NCI-H2107 (cell line): ENCODE results near the gene MYOM3.
"Not testable (repeated sequence)": the region's sequence is repeated elsewhere in the genome, so short reads cannot be mapped to it uniquely, and the experiment has no call there.

Experiments
- DNase-seq: peaks from one replicate; lab custom pipeline; 2025; lab: John Stamatoyannopoulos, UW

MYOM3 gene

DNA sequence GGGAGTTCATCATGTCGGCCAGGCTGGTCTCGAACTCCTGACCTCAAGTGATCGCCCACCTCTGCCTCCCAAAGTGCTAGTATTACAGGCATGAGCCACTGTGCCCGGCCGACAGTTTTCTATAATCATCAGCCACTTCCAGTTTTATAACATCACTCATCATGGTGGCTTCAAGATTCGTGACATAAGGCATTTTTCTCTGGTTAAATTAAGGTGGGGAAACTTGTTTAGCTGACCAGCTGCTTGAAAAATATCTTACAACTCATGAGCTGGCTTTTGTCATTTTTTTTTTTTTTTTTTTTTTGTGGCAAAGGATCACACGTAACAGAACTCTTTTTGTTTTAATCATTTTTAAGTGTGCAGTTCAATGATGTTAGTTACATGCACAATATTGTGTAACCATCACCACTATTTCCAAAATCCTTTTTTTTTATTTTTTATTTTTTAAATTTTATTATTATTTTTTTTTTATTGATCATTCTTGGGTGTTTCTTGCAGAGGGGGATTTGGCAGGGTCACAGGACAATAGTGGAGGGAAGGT, 80.9 kb downstream of the MYOM3 start:
- DNase-seq: not testable (repeated sequence)

GRCh38 chr1:24027838-24028468, 84.0 kb downstream of the MYOM3 start:
- no peak for DNase-seq

DNA sequence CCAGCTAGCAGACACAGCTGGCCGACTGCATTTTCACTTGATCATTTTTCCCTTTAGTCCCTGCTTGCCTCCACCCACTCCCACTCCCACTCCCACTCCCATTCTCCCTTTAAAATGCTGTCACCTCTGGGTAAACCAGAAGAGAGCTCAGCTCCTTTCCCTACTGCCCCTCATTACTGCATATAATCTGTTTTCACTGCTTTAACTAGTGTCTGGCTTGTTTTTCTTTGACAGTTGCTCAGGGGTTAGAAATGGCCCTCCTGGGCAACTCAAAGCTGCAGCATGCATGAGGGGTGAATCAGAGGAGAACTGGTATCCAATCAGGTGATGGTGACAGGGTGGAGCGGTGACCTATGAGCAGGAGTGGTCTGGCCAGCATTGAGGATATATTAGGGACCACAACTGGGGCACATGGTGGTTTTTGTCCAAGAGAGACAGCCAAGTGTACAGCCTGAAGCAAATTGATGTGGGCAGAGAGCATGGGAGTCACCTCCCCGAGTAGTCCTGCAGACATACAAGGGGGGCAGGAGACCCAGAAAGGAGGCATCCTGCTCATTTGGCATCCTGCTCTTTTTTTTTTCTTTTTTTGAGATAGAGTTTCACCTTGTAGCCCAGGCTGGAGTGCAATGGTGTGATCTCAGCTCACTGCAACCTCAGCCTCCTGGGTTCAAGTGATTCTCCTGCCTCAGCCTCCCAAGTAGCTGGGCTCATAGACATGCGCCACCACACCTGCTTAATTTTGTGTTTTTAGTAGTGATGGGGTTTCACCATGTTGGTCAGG, 89.2 kb downstream of the MYOM3 start:
- DNase-seq: no peak

- no peak for DNase-seq
Observed at GRCh38 chr1:24021403-24022266, 90.3 kb downstream of the MYOM3 start.

DNA sequence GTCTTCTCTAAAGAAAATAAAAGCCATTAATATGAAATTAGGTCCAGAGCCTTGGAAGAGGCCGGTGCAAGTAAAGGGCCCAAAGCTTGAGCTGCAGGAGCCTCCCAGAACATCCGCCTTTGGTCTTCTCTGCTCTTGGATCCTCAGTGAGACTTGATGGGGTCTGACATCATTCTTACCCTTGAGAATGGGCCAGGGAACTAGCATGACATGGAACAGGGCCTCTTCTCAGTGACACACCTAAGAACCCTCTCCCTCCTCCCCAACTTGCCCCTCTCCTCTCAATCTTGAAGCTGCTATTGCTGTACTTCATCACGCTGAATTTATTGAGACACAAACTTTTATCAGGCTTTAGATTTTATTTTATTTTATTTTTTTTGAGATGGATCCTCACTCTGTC, 91.5 kb downstream of the MYOM3 start:
- no peak for DNase-seq

DNA sequence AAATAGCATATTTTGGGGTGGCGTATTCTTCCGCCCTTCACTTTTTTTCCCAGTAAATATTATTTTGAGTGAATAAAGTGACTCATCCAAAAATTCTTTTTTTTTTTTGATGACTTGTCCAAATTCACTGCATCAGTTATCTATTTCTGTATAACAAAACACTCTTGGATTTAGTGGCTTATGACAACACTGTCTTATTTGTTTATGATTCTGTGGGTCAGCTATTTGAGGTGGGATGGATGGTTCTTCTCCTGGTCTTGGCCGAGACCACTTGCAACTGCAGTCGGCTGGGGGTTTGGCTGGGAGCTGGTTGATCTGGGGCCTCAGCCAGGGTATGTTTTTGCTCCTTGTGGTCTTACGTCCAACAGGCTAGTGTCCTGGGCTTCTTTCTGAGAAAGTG, 91.9 kb downstream of the MYOM3 start:
- DNase-seq: no peak

GRCh38 chr1:24018611-24019580, 93.0 kb downstream of the MYOM3 start:
- DNase-seq: no peak

DNA sequence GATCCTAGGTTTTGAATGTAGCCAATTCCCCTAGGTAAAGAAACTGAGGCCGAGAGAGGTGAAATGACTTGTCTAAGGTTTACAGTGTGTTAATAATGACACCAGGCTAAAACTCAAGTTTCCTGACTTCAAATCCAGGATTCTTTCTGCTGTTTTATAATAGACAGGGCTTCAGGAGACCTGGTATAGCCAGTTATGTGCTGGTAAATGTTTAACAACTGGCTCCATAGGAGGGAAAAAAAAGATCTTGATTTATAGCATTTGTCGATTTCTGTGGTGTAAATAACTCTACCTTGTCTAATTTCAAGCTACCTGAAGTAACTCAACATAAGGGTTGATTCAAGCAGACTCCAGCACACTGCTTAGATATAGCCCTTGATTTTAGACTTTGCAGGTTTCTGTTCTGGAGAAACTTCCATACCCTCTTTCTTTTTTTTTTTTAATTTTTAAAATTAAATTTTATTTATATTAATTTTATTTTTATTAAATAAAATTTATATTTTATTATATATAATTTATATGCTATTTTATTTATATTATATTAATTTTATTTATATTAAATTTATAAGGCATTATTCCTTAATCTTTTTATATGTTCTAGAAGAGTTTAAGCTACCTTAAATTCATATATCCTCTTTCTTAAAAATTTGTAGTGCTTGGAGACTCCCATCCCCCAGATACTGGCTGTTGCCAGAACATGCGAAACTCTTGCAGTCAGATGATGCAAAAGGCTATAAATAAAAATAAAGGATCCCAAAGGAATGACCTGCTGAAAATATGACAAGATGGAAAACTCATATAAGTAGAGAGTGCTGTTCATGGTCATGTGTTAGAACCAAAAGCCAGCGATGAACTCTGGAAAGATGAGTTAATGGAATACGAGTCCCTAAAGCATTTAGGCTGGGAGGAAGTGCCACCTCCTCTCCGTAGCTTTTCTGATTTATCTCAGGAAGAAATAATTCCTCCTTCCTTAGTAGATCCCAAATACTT, 96.4 kb downstream of the MYOM3 start:
- DNase-seq: no peak

GRCh38 chr1:24012878-24013277, 99.1 kb downstream of the MYOM3 start:
- not testable (repeated sequence) for DNase-seq

DNA sequence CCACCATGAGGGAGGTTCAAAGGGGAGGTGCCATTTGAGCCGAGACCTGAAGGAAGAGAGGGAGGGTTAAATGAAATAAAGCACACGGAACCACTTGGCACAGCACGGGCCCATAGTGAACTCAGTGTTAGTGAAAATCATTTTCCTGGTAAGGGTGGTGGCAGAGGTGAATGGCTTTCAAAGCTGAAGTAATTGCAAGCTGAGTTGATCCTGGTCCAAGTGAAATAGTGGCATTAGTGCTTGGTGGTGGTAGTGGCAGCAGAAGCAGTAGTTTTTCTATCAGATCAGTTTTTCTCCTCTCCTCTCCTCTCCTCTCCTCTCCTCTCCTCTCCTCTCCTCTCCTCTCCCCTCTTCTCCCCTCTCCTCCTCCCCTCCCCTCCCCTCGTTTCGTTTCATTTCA, 101.3 kb downstream of the MYOM3 start:
- no peak for DNase-seq

- no peak for DNase-seq
Observed at GRCh38 chr1:24009406-24009805, 102.5 kb downstream of the MYOM3 start.

DNA sequence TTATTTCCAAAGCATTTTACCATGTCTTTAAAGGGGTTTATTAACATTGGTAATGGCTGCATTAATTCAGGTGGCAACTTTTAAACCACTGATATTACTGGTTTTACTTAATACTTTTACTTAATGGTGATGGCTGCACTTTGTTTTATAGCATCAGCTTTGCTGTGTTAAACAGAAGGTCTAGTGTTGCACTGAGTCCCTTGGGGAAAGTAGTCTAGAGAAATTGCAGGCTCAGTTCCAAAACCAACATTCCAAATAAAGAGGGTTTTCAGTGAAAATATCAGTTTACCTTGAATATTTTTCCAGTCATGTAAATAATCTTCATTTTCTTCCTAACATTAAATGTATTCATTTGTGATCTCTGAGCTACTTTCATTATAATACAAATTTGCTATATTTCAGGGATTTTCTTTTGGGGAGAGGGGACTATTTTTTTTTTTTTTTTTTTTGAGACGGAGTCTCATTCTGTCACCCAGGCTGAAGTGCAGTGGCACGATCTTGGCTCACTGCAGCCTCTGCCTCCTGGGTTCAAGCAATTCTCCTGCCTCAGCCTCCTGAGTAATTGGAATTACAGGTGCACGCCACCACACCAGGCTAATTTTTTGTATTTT, 103.3 kb downstream of the MYOM3 start:
- peak; percentile 13 for DNase-seq

GRCh38 chr1:24007079-24007478, 104.9 kb downstream of the MYOM3 start:
- no peak for DNase-seq
